Measurements from ENCODE around the gene RAPGEF1.

RAPGEF1 gene

GRCh38 chr9:131529597-131530545 is 210.0 kb downstream of the RAPGEF1 start:
- no peak for DNase-seq (ENCODE audit: low read depth in 3 of 3)

GRCh38 chr9:131528886-131529505 is 210.9 kb downstream of the RAPGEF1 start:
- no peak for DNase-seq (ENCODE audit: low read depth in 3 of 3)

GRCh38 chr9:131528186-131528585 is 211.7 kb downstream of the RAPGEF1 start:
- DNase-seq (ENCODE audit: low read depth in 3 of 3): no peak
